ENCODE measurements around the gene AKNAD1.
A peak's percentile ranks its signal among the peaks of the same experiment; 100 is the strongest.

The AKNAD1 gene

GRCh38 chr1:108882837-108883236, 25.9 kb upstream of the AKNAD1 start:
- Histone ChIP-seq H3K4me3 (ENCODE audit: low read depth in 1 of 2, low read length in 2 of 2) (no peak overlapping the region), H3K36me3 (ENCODE audit: insufficient read depth, low read length) (peaks cover 8% of the 10 kb centered on the region; the same call in 1 of the 2 replicates), H3K27ac (ENCODE audit: low read length) (no peak overlapping the region), H3K9me3 (ENCODE audit: insufficient read depth, low read length, severe bottlenecking) (no peaks in the 10 kb centered on the region), H2AFZ (ENCODE audit: low read depth, low read length) (no peak overlapping the region), H4K20me1 (ENCODE audit: insufficient read depth, low read length) (peaks cover 11% of the 10 kb centered on the region), H3K4me2 (ENCODE audit: insufficient read depth, low read length) (no peak overlapping the region), H3K9ac (ENCODE audit: low read depth, low read length) (no peak overlapping the region), H3K27me3 (ENCODE audit: insufficient read depth, low read length, poor library complexity) (no peaks in the 10 kb centered on the region), H3K4me1 (ENCODE audit: insufficient read depth, low read length) (peaks cover 20% of the 10 kb centered on the region), H3K79me2 (ENCODE audit: insufficient read depth, low read length) (peaks cover 52% of the 10 kb centered on the region)
- ATAC-seq (ENCODE audit: insufficient read depth, low read depth), result no peak
- TF ChIP-seq CTCF (IDR thresholded peaks at IDR 0.05; ENCODE audit: borderline replicate concordance, extremely low read depth, low read length, poor library complexity, severe bottlenecking), result no peak
- TF ChIP-seq EZH2 (IDR thresholded peaks at IDR 0.05; ENCODE audit: borderline replicate concordance, low read depth, low read length, severe bottlenecking), result no peak
- DNase-seq, result no peak

GRCh38 chr1:108881369-108881768, 24.5 kb upstream of the AKNAD1 start:
- TF ChIP-seq EZH2 (IDR thresholded peaks at IDR 0.05; ENCODE audit: borderline replicate concordance, low read depth, low read length, severe bottlenecking), result no peak
- no peak for TF ChIP-seq CTCF (IDR thresholded peaks at IDR 0.05; ENCODE audit: borderline replicate concordance, extremely low read depth, low read length, poor library complexity, severe bottlenecking)
- peaks cover 29% of the 10 kb centered on the region for H3K4me1 ChIP-seq (ENCODE audit: insufficient read depth, low read length)
- no peaks in the 10 kb centered on the region for H3K9me3 ChIP-seq (ENCODE audit: insufficient read depth, low read length, severe bottlenecking)
- no peak overlapping the region for H2AFZ ChIP-seq (ENCODE audit: low read depth, low read length)
- H4K20me1 ChIP-seq (ENCODE audit: insufficient read depth, low read length), result peaks cover 7% of the 10 kb centered on the region; the same call in 1 of the 2 replicates
- DNase-seq (no peak), ATAC-seq (ENCODE audit: insufficient read depth, low read depth) (no peak)
- H3K27ac ChIP-seq (ENCODE audit: low read length), result no peak overlapping the region
- H3K27me3 ChIP-seq (ENCODE audit: insufficient read depth, low read length, poor library complexity), result peaks cover 3% of the 10 kb centered on the region
- no peak overlapping the region for H3K9ac ChIP-seq (ENCODE audit: low read depth, low read length)
- H3K79me2 ChIP-seq (ENCODE audit: insufficient read depth, low read length), result peaks cover 59% of the 10 kb centered on the region
- H3K4me3 ChIP-seq (ENCODE audit: low read depth in 1 of 2, low read length in 2 of 2), result no peak overlapping the region
- peaks cover 2% of the 10 kb centered on the region; the same call in 1 of the 2 replicates for H3K36me3 ChIP-seq (ENCODE audit: insufficient read depth, low read length)
- no peak overlapping the region for H3K4me2 ChIP-seq (ENCODE audit: insufficient read depth, low read length)

GRCh38 chr1:108880850-108881249, 24.0 kb upstream of the AKNAD1 start:
- Histone ChIP-seq H3K27ac (ENCODE audit: low read length) (no peak overlapping the region), H2AFZ (ENCODE audit: low read depth, low read length) (no peak overlapping the region), H3K36me3 (ENCODE audit: insufficient read depth, low read length) (no peaks in the 10 kb centered on the region), H3K4me1 (ENCODE audit: insufficient read depth, low read length) (peaks cover 34% of the 10 kb centered on the region), H3K4me3 (ENCODE audit: low read depth in 1 of 2, low read length in 2 of 2) (no peak overlapping the region), H3K4me2 (ENCODE audit: insufficient read depth, low read length) (no peak overlapping the region), H3K79me2 (ENCODE audit: insufficient read depth, low read length) (peaks cover 57% of the 10 kb centered on the region), H3K27me3 (ENCODE audit: insufficient read depth, low read length, poor library complexity) (peaks cover 3% of the 10 kb centered on the region), H3K9me3 (ENCODE audit: insufficient read depth, low read length, severe bottlenecking) (no peaks in the 10 kb centered on the region), H4K20me1 (ENCODE audit: insufficient read depth, low read length) (peaks cover 7% of the 10 kb centered on the region; the same call in 1 of the 2 replicates), H3K9ac (ENCODE audit: low read depth, low read length) (no peak overlapping the region)
- TF ChIP-seq EZH2 (IDR thresholded peaks at IDR 0.05; ENCODE audit: borderline replicate concordance, low read depth, low read length, severe bottlenecking) (no peak), CTCF (IDR thresholded peaks at IDR 0.05; ENCODE audit: borderline replicate concordance, extremely low read depth, low read length, poor library complexity, severe bottlenecking) (no peak)
- no peak for ATAC-seq (ENCODE audit: insufficient read depth, low read depth)
- no peak for DNase-seq

GRCh38 chr1:108878678-108879077, 21.8 kb upstream of the AKNAD1 start:
- DNase-seq (no peak), ATAC-seq (ENCODE audit: insufficient read depth, low read depth) (no peak)
- Histone ChIP-seq H3K27me3 (ENCODE audit: insufficient read depth, low read length, poor library complexity) (peaks cover 3% of the 10 kb centered on the region), H2AFZ (ENCODE audit: low read depth, low read length) (no peak overlapping the region), H3K4me3 (ENCODE audit: low read depth in 1 of 2, low read length in 2 of 2) (no peak overlapping the region), H3K4me2 (ENCODE audit: insufficient read depth, low read length) (peak overlapping the region; percentile 64; the same call in 1 of the 2 replicates), H3K79me2 (ENCODE audit: insufficient read depth, low read length) (peaks cover 54% of the 10 kb centered on the region), H3K4me1 (ENCODE audit: insufficient read depth, low read length) (peaks cover 34% of the 10 kb centered on the region), H3K36me3 (ENCODE audit: insufficient read depth, low read length) (no peaks in the 10 kb centered on the region), H3K9me3 (ENCODE audit: insufficient read depth, low read length, severe bottlenecking) (no peaks in the 10 kb centered on the region), H3K27ac (ENCODE audit: low read length) (no peak overlapping the region), H3K9ac (ENCODE audit: low read depth, low read length) (no peak overlapping the region), H4K20me1 (ENCODE audit: insufficient read depth, low read length) (peaks cover 5% of the 10 kb centered on the region; the same call in 1 of the 2 replicates)
- TF ChIP-seq CTCF (IDR thresholded peaks at IDR 0.05; ENCODE audit: borderline replicate concordance, extremely low read depth, low read length, poor library complexity, severe bottlenecking) (no peak), EZH2 (IDR thresholded peaks at IDR 0.05; ENCODE audit: borderline replicate concordance, low read depth, low read length, severe bottlenecking) (no peak)
